Type B pancreatic cell (in vitro differentiated cells): ENCODE results near the gene SNX9. TPM values are rescaled to one million over a fixed set of nuclear protein-coding genes. Genes with fewer than 3 reads are reported as not detected.
A peak's percentile ranks its signal among the peaks of the same experiment; 100 is the strongest.

Experiments
- DNase-seq: peaks from one replicate; pipeline ENCODE4 v3.0.0; 2021; ENCODE audit warnings: mixed read lengths; ENCODE audit not compliant: unreplicated experiment; ENCODE audit errors: extremely low spot score
- H3K27ac Mint-ChIP-seq: 2 replicates; pipeline ENCODE4 v1.8.0; 2021; ENCODE audit warnings: mild to moderate bottlenecking, mixed read lengths
- H3K27me3 Mint-ChIP-seq: 2 replicates; pipeline ENCODE4 v1.8.0; 2021; ENCODE audit warnings: mixed read lengths
- H3K36me3 Mint-ChIP-seq: 2 replicates; pipeline ENCODE4 v1.8.0; 2021; ENCODE audit warnings: mixed read lengths
- H3K4me1 Mint-ChIP-seq: one replicate; pipeline ENCODE4 v1.8.0; 2021; ENCODE audit warnings: mixed read lengths; ENCODE audit not compliant: unreplicated experiment
- H3K4me3 Mint-ChIP-seq: 2 replicates; pipeline ENCODE4 v1.8.0; 2021; ENCODE audit warnings: mild to moderate bottlenecking, mixed read lengths
- H3K9me3 Mint-ChIP-seq: 2 replicates; pipeline ENCODE4 v1.8.0; 2021; ENCODE audit warnings: mixed read lengths
- CTCF ChIP-seq: fragments of 200-600 bp; sonication (generic); conservative IDR thresholded peaks from 2 replicates; pipeline ENCODE4 v1.5.0; 2021; ENCODE audit warnings: antibody characterized with exemption, mild to moderate bottlenecking
- total RNA-seq: library from RNA; stranded (reverse); gene quantifications from 2 replicates; pipeline ENCODE4 v1.2.1, GENCODE V29; 2021; ENCODE audit warnings: low replicate concordance

SNX9 gene
- total RNA-seq, 1 donor from 2014 or later: 23.2 TPM

GRCh38 chr6:157831018-157831369 is 7.9 kb downstream of the SNX9 start:
- no peaks in the 10 kb centered on the region for H3K9me3 Mint-ChIP-seq
- DNase-seq: no peak
- peak overlapping the region; percentile 1 for H3K27ac Mint-ChIP-seq
- peaks cover 34% of the 10 kb centered on the region for H3K4me1 Mint-ChIP-seq
- peaks cover 26% of the 10 kb centered on the region for H3K36me3 Mint-ChIP-seq
- H3K27me3 Mint-ChIP-seq: no peaks in the 10 kb centered on the region
- no peak for TF ChIP-seq CTCF
- H3K4me3 Mint-ChIP-seq: no peak overlapping the region

GRCh38 chr6:157831424-157832249 is 8.6 kb downstream of the SNX9 start:
- Mint-ChIP-seq H3K4me3 (peak overlapping the region; percentile 16), H3K9me3 (peaks cover 4% of the 10 kb centered on the region), H3K27me3 (no peaks in the 10 kb centered on the region), H3K36me3 (peaks cover 29% of the 10 kb centered on the region), H3K4me1 (peaks cover 37% of the 10 kb centered on the region), H3K27ac (peak overlapping the region; percentile 31)
- no peak for TF ChIP-seq CTCF
- DNase-seq: no peak

GRCh38 chr6:157832250-157832967 is 9.4 kb downstream of the SNX9 start:
- DNase-seq: no peak
- H3K4me3 Mint-ChIP-seq: no peak overlapping the region
- H3K36me3 Mint-ChIP-seq: peaks cover 29% of the 10 kb centered on the region
- H3K27ac Mint-ChIP-seq: peak overlapping the region; percentile 34
- no peak for TF ChIP-seq CTCF
- no peaks in the 10 kb centered on the region for H3K27me3 Mint-ChIP-seq
- peaks cover 4% of the 10 kb centered on the region for H3K9me3 Mint-ChIP-seq
- peaks cover 38% of the 10 kb centered on the region for H3K4me1 Mint-ChIP-seq

GRCh38 chr6:157834549-157834948 is 11.5 kb downstream of the SNX9 start:
- H3K27ac Mint-ChIP-seq: no peak overlapping the region
- H3K36me3 Mint-ChIP-seq: peaks cover 29% of the 10 kb centered on the region
- peaks cover 4% of the 10 kb centered on the region for H3K9me3 Mint-ChIP-seq
- DNase-seq: no peak
- H3K4me3 Mint-ChIP-seq: no peak overlapping the region
- no peak for TF ChIP-seq CTCF
- H3K4me1 Mint-ChIP-seq: peaks cover 50% of the 10 kb centered on the region
- no peaks in the 10 kb centered on the region for H3K27me3 Mint-ChIP-seq

GRCh38 chr6:157838718-157839430 is 15.8 kb downstream of the SNX9 start:
- H3K36me3 Mint-ChIP-seq: peaks cover 7% of the 10 kb centered on the region
- no peak overlapping the region for H3K27ac Mint-ChIP-seq
- peaks cover 11% of the 10 kb centered on the region for H3K9me3 Mint-ChIP-seq
- H3K4me1 Mint-ChIP-seq: peaks cover 42% of the 10 kb centered on the region
- H3K27me3 Mint-ChIP-seq: no peaks in the 10 kb centered on the region
- no peak for TF ChIP-seq CTCF
- no peak for DNase-seq
- no peak overlapping the region for H3K4me3 Mint-ChIP-seq
